Measurements from ENCODE around the gene TPRN. TPM values are rescaled to one million over a fixed set of nuclear protein-coding genes. Genes with fewer than 3 reads are reported as not detected.
"Not testable (repeated sequence)": the region's sequence is repeated elsewhere in the genome, so short reads cannot be mapped to it uniquely, and the experiment has no call there.

Gene TPRN
- total RNA-seq, 2 experiments from 2014 or later = 5.7 to 6.6 TPM

DNA sequence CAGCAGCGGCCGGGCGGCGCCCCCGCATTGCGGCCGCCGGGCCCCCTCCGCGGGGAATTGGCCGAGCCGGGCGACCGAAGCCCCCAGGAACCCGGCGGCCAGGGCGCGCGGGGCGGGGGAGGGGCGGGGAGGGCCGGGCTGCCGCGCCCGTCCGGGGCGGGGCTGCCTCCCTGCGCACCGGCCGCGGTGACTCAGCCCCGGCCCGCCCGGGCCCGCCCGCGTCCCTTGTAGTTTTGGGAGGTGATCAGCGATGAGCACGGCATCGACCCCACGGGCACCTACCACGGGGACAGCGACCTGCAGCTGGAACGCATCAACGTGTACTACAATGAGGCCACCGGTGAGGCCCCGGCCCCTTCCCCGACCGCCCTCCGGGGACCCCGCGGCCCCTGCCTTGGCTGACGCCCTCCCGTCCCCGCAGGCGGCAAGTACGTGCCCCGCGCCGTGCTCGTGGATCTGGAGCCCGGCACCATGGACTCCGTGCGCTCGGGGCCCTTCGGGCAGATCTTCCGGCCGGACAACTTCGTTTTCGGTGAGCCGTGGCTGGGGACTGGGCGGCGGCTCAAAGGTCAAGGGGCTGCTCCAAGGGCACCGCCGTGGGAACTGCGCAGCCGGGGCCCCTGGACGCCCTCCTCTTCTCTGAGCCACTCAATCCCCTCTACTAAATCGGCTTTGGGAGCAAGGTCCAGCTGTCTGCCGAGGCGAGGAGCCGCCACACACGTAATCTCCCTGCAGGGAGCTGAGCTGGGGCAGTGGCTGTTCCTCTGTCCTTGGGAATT lies 41.1 kb upstream of the TPRN start:
- intact Hi-C loops (cut with micrococcal nuclease) = no loop called here
- H3K36me3 Mint-ChIP-seq (ENCODE audit: low read depth) = peaks cover 27% of the 10 kb centered on the region
- DNase-seq (peak; percentile 74), ATAC-seq (peak; percentile 15)
- TF ChIP-seq, protein P1, sequence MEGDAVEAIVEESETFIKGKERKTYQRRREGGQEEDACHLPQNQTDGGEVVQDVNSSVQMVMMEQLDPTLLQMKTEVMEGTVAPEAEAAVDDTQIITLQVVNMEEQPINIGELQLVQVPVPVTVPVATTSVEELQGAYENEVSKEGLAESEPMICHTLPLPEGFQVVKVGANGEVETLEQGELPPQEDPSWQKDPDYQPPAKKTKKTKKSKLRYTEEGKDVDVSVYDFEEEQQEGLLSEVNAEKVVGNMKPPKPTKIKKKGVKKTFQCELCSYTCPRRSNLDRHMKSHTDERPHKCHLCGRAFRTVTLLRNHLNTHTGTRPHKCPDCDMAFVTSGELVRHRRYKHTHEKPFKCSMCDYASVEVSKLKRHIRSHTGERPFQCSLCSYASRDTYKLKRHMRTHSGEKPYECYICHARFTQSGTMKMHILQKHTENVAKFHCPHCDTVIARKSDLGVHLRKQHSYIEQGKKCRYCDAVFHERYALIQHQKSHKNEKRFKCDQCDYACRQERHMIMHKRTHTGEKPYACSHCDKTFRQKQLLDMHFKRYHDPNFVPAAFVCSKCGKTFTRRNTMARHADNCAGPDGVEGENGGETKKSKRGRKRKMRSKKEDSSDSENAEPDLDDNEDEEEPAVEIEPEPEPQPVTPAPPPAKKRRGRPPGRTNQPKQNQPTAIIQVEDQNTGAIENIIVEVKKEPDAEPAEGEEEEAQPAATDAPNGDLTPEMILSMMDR (IDR thresholded peaks at IDR 0.05) = no peak
- ChIA-PET POLR2A (interaction anchor here (0.8 to 7.6 kb wide), 15 partner anchors 8 to 222 kb away, joined by 3 to 113 read pairs (median 4); partner anchors contain the start of genes CYSRT1, NDOR1, NELFB and RNF208), CTCF (interaction anchor here (1.2 to 3.1 kb wide), 6 partner anchors 13 to 172 kb away, joined by 3 to 11 read pairs (median 6); partner anchors contain the start of genes NELFB, RNF224, SAPCD2 and SSNA1)
- H3K9me3 Mint-ChIP-seq = no peaks in the 10 kb centered on the region
- H3K4me3 Mint-ChIP-seq = peak overlapping the region; percentile 88
- H3K27ac Mint-ChIP-seq = no peak overlapping the region
- H3K4me1 Mint-ChIP-seq (ENCODE audit: low read depth) = peaks cover 34% of the 10 kb centered on the region
- H3K27me3 Mint-ChIP-seq = no peaks in the 10 kb centered on the region

DNA sequence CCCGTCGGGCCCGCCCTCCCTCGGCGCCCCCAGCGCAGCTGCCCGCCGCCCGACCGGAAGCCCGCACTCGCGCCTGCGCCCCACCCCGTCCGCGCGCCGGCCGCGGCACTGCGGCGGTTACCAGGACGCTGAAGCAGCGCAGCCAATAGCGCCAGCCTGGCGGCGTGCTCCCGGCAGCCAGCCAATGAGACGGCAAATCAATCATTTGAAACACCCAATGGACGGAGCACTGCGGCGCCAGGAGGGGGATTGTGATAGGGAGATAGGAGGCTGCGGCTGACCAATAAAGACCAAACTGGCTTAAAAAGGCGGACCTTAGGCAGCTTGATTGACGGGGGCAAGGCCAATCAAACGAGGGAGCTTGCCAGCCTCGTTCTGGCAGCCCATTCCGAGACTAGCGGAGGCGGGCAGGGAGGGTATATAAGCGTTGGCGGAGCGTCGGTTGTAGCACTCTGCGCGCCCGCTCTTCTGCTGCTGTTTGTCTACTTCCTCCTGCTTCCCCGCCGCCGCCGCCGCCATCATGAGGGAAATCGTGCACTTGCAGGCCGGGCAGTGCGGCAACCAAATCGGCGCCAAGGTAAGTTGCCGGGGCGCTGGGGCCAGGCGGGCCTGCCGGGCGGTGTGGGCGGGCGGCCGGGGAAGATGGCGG lies 40.4 kb upstream of the TPRN start, which contains the start of gene TUBB4B:
Gene TUBB4B (plus strand): TSS at position 447 of the 649 bp plus-strand sequence. CDS start 74 bp downstream, at position 521.
- Mint-ChIP-seq H3K27me3 (no peaks in the 10 kb centered on the region), H3K4me1 (ENCODE audit: low read depth) (peaks cover 34% of the 10 kb centered on the region), H3K27ac (peak within 1 kb of the TSS; percentile 91), H3K4me3 (peak within 1 kb of the TSS; percentile 88), H3K36me3 (ENCODE audit: low read depth) (peaks cover 27% of the 10 kb centered on the region), H3K9me3 (no peaks in the 10 kb centered on the region)
- intact Hi-C loops (cut with micrococcal nuclease) = no loop called here
- peak; percentile 82 for ATAC-seq
- ChIA-PET CTCF (interaction anchor here (0.9 to 3.1 kb wide), 9 partner anchors 13 to 171 kb away, joined by 3 to 11 read pairs (median 4); partner anchors contain the start of genes NELFB, RNF224, SAPCD2 and SSNA1), POLR2A (interaction anchor here (0.6 to 7.6 kb wide), 26 partner anchors 9 to 252 kb away, joined by 3 to 113 read pairs (median 4); partner anchors contain the start of genes CYSRT1, NDOR1, NELFB and RNF208)
- TF ChIP-seq, protein P1 (IDR thresholded peaks at IDR 0.05) = no peak
- peak; percentile 99 for DNase-seq

DNA sequence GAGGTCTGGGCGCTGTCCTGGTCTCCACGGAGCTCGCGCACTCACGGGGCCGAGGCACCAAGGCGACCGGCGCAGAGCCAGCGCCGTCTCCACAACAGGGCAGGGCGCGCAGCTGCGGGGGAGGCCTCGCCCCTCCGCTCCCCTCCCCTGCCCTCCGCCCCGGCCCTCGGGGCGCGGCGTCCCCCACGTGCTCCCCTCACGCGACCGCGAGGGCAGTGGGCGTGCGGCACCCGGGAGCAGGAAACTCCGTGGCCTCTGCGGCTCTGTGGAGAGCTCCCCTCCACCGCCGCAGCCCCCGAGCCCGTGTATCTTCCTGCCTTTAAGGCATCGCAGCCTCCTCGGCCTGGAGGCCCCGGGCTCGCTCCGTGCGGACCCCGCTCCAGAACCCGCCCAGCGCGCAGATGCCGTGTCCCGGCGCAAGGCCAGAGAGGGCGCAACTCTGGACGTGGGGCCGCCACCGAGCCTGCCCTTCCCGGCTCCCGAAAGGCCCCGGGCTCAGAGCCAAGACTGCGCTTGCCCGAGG lies 39.8 kb upstream of the TPRN start:
- H3K36me3 Mint-ChIP-seq (ENCODE audit: low read depth) = peaks cover 27% of the 10 kb centered on the region
- ATAC-seq (peak; percentile 23), DNase-seq (peak; percentile 71)
- no peak overlapping the region for H3K27ac Mint-ChIP-seq
- no peaks in the 10 kb centered on the region for H3K9me3 Mint-ChIP-seq
- ChIA-PET POLR2A (interaction anchor here (0.6 to 7.6 kb wide), 27 partner anchors 9 to 343 kb away, joined by 3 to 113 read pairs (median 4); partner anchors contain the start of genes CYSRT1, NELFB, RNF208 and SLC34A3), CTCF (interaction anchor here (0.9 to 3.1 kb wide), 9 partner anchors 12 to 170 kb away, joined by 3 to 11 read pairs (median 4); partner anchors contain the start of genes NELFB, RNF224, SAPCD2 and SSNA1)
- peaks cover 34% of the 10 kb centered on the region for H3K4me1 Mint-ChIP-seq (ENCODE audit: low read depth)
- H3K4me3 Mint-ChIP-seq = peak overlapping the region; percentile 88
- intact Hi-C loops (cut with micrococcal nuclease) = no loop called here
- TF ChIP-seq, protein P1 (IDR thresholded peaks at IDR 0.05) = no peak
- peaks cover under 1% of the 10 kb centered on the region for H3K27me3 Mint-ChIP-seq

DNA sequence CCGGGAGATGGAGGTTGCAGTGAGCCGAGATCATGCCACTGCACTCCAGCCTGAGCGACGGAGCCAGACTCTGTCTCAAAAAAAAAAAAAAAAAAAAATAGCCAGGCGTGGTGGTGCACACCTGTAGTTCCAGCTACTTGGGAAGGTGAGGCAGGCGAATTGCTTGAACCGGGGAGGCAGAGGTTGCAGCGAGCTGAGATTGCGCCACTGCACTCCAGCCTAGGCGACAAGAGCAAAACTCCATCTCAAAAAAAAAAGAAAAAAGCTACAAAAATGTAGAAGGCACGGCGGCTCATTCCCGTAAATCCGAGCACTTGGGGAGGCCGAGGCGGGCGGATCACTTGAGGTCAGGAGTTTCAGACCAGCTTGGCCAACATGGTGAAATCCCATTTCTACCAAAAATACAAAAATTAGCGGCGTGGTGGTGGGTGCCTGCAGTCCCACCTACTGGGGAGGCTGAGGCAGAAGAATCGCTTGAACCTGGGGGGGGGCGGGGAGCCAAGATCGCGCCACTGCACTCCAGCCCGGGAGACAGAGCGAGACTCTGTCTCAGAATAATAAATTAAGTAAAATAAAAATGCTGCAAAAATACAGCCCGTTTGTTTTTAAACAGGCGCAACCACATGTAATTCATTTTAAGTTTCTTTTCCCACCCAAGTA lies 39.1 kb upstream of the TPRN start:
- H3K9me3 Mint-ChIP-seq; H3K27me3 Mint-ChIP-seq; intact Hi-C loops (cut with micrococcal nuclease); ATAC-seq; H3K27ac Mint-ChIP-seq; DNase-seq: not testable (repeated sequence)
- CTCF ChIA-PET = interaction anchor here (0.8 to 3.1 kb wide), 7 partner anchors 12 to 51 kb away, joined by 3 to 11 read pairs (median 5); partner anchors contain the start of genes NELFB, RNF224 and SSNA1
- peaks cover 34% of the 10 kb centered on the region for H3K4me1 Mint-ChIP-seq (ENCODE audit: low read depth)
- POLR2A ChIA-PET = interaction anchor here (0.6 to 7.6 kb wide), 18 partner anchors 10 to 342 kb away, joined by 3 to 113 read pairs (median 4); partner anchors contain the start of genes NELFB, RNF208, SLC34A3 and STPG3
- H3K36me3 Mint-ChIP-seq (ENCODE audit: low read depth) = peaks cover 27% of the 10 kb centered on the region
- H3K4me3 Mint-ChIP-seq = peak overlapping the region; percentile 88
